Measurements from ENCODE around the gene CCDC33. TPM values are rescaled to one million over a fixed set of nuclear protein-coding genes. Genes with fewer than 3 reads are reported as not detected.

Gene CCDC33
- total and polyA plus RNA-seq, 2 donors from 2014 or later: 0.63 TPM; not detected in 1

GRCh38 chr15:74383695-74384565 is 147.8 kb downstream of the CCDC33 start:
- H3K27ac ChIP-seq (ENCODE audit: low read depth in 2 of 2, low read length in 2 of 2): peak overlapping the region in 1 of 2 donors; percentile 43

GRCh38 chr15:74384566-74384880 is 148.4 kb downstream of the CCDC33 start:
- H3K4me1 ChIP-seq (ENCODE audit: control insufficient read depth in 2 of 3, insufficient read depth in 2 of 3, low read depth in 1 of 3, low read length in 3 of 3): peaks cover 0 to 25% (median 9%) of the 10 kb centered on the region in 3 donors
- peak overlapping the region in 1 of 3 donors; percentile 26 for H3K9ac ChIP-seq (ENCODE audit: low read length in 3 of 3)
- no peak overlapping the region for H3K4me3 ChIP-seq (ENCODE audit: low read length in 3 of 3)
- FAIRE-seq: no peak
- no peak for TF ChIP-seq CTCF (IDR thresholded peaks at IDR 0.05; ENCODE audit: borderline replicate concordance, extremely low read depth, insufficient read depth)
- DNase-seq: no peak
- no peaks in the 10 kb centered on the region for H3K27me3 ChIP-seq (ENCODE audit: control insufficient read depth, insufficient read depth, low read length)
- H3K27ac ChIP-seq (ENCODE audit: low read depth in 2 of 2, low read length in 2 of 2): peak overlapping the region; percentile 17 to 43
- H3K36me3 ChIP-seq (ENCODE audit: control insufficient read depth in 2 of 3, insufficient read depth in 3 of 3, low read length in 3 of 3): no peaks in the 10 kb centered on the region
- intact Hi-C loops (cut with DNase I): loop anchor here (5.0 kb wide), 1 partner anchor 53 kb away; no protein-coding TSS in a partner anchor
- H3K9me3 ChIP-seq (ENCODE audit: control insufficient read depth in 2 of 3, insufficient read depth in 1 of 3, low read length in 3 of 3): no peaks in the 10 kb centered on the region

More at GRCh38 chr15:74383695-74384565, 147.8 kb downstream of the CCDC33 start:
- FAIRE-seq: no peak
- no peak for TF ChIP-seq CTCF (IDR thresholded peaks at IDR 0.05; ENCODE audit: borderline replicate concordance, extremely low read depth, insufficient read depth)
- Histone ChIP-seq H3K9me3 (ENCODE audit: control insufficient read depth in 2 of 3, insufficient read depth in 1 of 3, low read length in 3 of 3) (no peaks in the 10 kb centered on the region), H3K9ac (ENCODE audit: low read length in 3 of 3) (peak overlapping the region in 1 of 3 donors; percentile 26), H3K27me3 (ENCODE audit: control insufficient read depth, insufficient read depth, low read length) (no peaks in the 10 kb centered on the region), H3K4me1 (ENCODE audit: control insufficient read depth in 2 of 3, insufficient read depth in 2 of 3, low read depth in 1 of 3, low read length in 3 of 3) (peaks cover 0 to 25% (median 9%) of the 10 kb centered on the region in 3 donors), H3K4me3 (ENCODE audit: low read length in 3 of 3) (no peak overlapping the region), H3K36me3 (ENCODE audit: control insufficient read depth in 2 of 3, insufficient read depth in 3 of 3, low read length in 3 of 3) (no peaks in the 10 kb centered on the region)
- intact Hi-C loops (cut with DNase I): loop anchor here (5.0 kb wide), 1 partner anchor 53 kb away; no protein-coding TSS in a partner anchor
- peak in 1 of 5 donors; percentile 45 for DNase-seq

GRCh38 chr15:74384881-74385643 is 148.9 kb downstream of the CCDC33 start:
- FAIRE-seq: no peak
- Histone ChIP-seq H3K27ac (ENCODE audit: low read depth in 2 of 2, low read length in 2 of 2) (peak overlapping the region; percentile 67 to 69), H3K27me3 (ENCODE audit: control insufficient read depth, insufficient read depth, low read length) (no peaks in the 10 kb centered on the region), H3K9me3 (ENCODE audit: control insufficient read depth in 2 of 3, insufficient read depth in 1 of 3, low read length in 3 of 3) (no peaks in the 10 kb centered on the region), H3K9ac (ENCODE audit: low read length in 3 of 3) (peak overlapping the region in 1 of 3 donors; percentile 15), H3K36me3 (ENCODE audit: control insufficient read depth in 2 of 3, insufficient read depth in 3 of 3, low read length in 3 of 3) (no peaks in the 10 kb centered on the region), H3K4me1 (ENCODE audit: control insufficient read depth in 2 of 3, insufficient read depth in 2 of 3, low read depth in 1 of 3, low read length in 3 of 3) (peaks cover 0 to 28% (median 9%) of the 10 kb centered on the region in 3 donors), H3K4me3 (ENCODE audit: low read length in 3 of 3) (no peak overlapping the region)
- TF ChIP-seq CTCF (IDR thresholded peaks at IDR 0.05; ENCODE audit: borderline replicate concordance, extremely low read depth, insufficient read depth): no peak
- intact Hi-C loops (cut with DNase I): loop anchor here (5.0 kb wide), 1 partner anchor 52 kb away; no protein-coding TSS in a partner anchor
- DNase-seq: peak in 2 of 5 donors; percentile 41 to 56
